ENCODE measurements around the gene KLHDC9.
"Not testable (repeated sequence)": the region's sequence is repeated elsewhere in the genome, so short reads cannot be mapped to it uniquely, and the experiment has no call there.

Gene KLHDC9, protein sequence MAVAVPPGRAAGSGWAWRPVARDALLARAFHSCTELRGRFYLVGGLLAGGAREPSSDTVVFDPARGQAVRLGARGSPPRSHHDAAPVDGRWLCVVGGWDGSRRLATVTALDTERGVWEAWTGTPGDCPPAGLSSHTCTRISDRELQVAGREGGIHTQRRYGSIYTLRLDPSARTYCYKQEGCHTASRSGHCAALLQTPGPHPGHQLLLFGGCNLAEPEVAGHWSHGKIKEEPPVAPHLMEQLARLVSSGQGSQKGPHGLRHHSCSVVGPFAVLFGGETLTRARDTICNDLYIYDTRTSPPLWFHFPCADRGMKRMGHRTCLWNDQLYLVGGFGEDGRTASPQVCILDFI

DNA sequence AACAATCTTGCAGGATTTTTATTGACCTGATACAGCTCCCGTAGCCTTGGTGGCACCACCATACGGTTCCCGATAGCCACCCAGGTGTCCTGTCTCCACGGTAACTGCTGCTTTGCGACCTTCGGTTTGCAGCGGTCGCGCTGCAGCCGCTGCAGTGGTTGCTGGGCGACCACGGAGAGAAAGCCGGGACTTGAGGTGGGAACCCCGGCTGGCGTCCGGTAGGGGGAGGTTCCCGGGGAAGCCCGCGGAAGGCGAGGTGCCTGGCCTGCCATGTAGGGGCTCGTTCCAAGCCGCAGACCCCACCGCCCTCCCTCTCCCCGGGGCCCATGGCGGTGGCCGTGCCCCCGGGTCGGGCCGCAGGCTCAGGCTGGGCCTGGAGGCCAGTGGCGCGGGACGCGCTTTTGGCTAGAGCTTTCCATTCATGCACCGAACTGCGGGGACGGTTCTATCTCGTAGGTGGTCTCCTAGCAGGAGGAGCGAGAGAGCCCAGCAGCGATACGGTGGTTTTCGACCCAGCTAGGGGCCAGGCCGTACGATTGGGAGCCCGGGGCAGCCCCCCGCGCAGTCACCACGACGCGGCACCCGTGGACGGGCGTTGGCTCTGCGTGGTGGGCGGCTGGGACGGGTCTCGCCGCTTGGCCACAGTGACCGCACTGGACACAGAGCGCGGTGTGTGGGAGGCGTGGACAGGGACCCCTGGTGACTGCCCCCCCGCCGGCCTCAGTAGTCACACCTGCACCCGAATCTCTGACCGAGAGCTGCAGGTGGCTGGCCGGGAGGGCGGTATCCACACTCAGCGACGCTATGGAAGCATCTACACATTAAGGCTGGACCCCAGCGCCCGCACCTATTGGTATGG, at the start of gene KLHDC9:
TSS of gene KLHDC9 (plus strand) at position 152 of the 859 bp plus-strand sequence. CDS start at position 327, 175 bp downstream.
- DNase-seq = peak; percentile 69

DNA sequence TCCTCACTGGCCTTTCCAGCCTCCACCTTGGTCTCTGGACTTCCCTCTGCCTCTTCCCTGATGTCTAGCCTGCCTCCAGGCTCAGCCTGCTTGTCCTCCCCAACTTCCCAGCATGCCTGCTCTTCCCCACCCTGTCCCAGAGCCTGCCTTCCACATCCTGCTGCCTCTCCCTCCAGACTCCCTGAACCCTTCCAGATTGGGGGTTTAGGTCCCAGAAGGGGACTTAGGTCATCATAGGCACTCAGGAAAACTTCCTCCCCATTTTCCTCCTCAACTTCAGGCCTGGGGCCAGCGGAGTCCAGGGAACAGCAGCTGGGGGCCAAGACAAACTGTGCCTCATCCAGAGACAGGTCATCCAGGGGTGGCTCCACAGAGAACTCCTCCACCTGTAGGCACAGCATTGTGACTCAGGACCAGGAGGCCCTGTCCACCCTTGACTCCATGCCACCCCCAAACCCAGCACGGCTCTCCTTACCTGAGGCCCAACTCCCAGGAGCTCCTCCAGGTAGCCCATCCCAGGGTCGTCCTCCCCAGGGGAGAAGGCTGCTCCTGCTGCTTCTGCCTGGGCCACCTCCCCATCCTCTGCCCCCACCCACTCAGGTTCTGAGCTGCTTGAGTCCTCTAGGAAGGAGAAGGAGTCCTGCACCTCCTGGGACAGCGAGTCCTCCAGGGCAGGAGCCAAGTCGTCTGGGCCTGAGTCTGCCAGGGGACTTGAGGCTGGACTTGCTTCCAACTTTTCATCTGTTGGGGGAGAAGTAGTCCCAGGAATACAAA, 49.0 kb upstream of the KLHDC9 start:
- DNase-seq = no peak

DNA sequence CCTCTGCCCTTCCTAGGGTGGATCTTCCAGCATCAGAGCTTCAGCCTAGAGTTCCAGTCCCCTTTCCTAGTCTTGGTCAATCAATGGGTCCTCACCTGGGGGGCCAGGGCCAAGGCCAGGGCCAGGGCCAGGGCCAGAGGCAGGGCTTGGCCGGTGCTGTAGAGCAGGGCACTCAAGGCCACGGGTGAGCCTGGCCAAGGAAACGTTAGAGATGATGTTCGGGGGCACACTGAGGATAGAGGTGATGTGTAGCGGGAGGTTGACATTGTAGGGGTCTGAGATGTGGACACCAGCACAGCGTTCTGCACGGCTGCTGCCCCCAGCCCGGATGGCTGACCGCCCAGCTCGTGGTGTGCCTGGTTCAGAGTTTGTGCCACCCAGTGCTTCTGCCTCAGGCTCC, 46.9 kb upstream of the KLHDC9 start:
- DNase-seq = no peak

DNA sequence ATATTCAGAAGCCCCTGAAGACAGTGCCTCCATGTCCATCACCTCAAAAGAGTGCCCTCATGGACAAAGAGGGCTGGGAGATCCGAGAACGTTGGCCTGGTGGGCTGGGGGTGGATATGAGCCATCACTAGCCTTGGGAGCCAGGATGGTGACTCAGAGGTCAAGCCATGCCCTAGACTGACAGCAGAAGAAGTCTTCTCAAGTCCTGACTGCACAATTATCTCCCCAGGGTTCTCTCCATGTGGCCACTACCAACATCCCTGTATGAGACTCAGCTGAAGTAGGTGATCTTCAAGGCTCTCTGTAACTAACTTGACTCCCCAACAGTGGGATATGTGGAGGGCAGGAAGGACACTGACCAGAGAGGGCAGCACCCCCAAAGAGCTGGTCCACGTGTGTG, 45.3 kb upstream of the KLHDC9 start:
- no peak for DNase-seq

DNA sequence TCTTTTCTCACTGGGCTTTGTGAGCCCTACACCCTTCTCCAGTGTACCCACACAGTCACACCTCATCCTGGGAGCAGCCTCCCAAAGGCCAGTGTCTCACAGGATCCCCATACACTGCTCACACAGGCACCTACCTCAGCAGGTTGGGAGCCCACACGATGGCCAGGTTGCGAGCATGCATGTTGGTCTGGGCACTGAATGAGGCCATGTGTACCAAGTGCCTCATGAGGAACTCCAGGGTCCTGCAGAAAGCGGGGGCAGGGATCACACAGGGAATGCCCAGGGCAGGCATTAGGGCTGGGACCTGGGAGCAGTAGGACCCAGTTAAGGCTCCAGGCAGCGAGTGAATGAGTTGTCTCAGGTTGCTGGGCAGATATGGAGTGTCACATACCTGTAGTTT, 43.9 kb upstream of the KLHDC9 start:
- no peak for DNase-seq

DNA sequence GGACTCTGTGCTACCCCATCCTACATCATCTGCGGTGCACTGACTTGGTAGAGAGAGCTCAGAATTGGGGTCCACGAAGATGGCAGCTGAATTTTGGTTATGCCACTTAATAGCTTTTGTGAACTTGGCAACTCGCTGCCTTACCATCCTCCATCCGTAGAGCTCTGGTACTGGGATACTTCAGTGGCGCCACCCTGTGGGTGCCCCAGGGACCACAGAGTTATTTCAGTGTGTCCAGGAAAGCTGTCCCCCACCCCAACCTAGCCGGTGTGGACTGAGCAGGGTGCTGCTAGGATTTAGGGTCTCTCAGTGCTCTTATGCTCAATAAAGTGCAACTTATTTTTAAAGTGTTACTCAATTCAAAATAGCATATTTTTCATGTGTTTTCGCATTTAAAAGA, 43.4 kb upstream of the KLHDC9 start:
- DNase-seq = no peak

DNA sequence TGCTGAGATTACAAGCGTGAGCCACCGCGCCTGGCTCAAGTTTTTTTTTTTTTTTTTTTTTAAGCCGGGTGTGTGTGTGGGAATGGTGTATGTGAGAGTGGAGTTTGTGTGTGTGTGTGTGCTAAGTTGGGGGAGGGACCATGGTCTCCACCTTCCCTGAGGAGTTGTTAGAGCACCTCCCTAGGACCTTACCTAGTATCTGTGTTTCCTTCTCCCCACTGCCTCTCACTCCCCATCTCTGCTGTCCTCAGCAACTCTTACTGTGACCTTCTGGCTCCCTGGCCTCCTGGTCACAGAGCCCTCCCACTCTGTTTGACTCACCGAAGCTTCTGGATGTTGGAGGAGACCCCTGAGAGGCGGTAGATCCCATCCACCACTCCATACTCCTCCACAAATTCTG, 38.9 kb upstream of the KLHDC9 start:
- no peak for DNase-seq

DNA sequence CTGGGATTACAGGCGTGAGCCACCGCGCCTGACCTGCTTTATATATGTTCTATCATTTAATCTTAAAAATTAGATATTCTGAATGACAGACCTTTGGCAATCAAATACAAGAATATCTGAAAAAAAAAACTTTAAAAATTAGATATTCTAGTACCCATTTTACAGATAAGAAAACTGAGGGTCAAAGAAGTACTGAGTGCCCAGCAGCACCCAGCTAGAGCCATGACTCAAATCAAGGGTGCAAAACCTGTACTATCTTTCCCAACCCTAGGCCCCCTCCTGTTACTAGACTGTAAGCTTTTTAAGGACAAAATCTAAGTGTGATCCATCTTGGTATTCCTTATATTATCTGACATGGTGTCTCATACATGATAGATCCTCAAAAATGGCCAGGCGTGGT, 36.7 kb upstream of the KLHDC9 start:
- DNase-seq = no peak

DNA sequence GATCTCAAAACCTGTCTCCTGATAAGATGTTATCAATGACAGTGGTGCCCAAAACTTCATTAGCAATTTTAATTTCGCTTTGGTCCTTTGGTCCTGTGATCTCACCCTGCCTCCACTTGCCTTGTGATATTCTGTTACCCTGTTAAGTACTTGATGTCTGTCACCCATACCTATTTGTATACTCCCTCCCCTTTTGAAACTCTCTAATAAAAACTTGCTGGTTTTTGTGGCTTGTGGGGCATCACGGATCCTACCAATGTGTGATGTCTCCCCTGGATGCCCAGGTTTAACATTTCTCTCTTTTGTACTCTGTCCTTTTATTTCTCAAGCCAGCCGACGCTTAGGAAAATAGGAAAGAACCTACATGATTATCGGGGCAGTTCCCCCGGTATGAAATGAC, 34.2 kb upstream of the KLHDC9 start:
- not testable (repeated sequence) for DNase-seq

DNA sequence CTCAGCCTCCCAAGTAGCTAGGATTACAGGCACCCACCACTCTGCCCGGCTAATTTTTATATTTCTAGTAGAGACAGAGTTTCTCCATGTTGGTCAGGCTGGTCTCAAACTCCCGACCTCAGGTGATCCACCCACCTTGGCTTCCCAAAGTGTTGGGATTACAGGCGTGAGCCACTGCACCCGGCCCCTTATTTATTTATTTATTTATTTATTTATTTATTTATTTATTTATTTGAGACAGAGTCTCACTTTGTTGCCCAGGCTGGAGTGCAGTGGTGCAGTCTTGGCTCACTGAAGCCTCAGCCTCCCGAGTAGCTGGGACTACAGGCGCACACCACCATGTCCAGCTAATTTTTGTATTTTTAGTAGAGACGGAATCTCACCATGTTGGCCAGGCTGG, 32.5 kb upstream of the KLHDC9 start:
- DNase-seq = not testable (repeated sequence)

DNA sequence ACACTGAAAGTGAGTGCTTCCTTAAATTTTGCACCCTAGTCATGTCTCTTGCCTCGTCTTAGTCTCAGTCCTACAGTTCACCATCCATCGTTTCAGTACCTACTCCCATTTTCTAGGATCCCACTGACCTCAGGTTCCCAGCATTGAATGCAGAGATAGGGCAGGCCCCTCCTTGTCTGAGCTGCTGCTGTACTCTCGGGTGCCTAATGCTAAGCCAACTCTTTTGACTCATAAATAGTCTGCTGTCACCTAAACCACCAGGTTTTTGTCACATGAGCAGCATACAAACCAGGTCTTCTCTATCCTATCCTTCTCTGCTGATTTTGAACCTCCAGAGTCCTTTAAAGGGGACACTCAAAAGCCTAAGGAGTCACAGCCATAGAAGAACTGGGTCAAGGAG, 31.5 kb upstream of the KLHDC9 start:
- DNase-seq = no peak

DNA sequence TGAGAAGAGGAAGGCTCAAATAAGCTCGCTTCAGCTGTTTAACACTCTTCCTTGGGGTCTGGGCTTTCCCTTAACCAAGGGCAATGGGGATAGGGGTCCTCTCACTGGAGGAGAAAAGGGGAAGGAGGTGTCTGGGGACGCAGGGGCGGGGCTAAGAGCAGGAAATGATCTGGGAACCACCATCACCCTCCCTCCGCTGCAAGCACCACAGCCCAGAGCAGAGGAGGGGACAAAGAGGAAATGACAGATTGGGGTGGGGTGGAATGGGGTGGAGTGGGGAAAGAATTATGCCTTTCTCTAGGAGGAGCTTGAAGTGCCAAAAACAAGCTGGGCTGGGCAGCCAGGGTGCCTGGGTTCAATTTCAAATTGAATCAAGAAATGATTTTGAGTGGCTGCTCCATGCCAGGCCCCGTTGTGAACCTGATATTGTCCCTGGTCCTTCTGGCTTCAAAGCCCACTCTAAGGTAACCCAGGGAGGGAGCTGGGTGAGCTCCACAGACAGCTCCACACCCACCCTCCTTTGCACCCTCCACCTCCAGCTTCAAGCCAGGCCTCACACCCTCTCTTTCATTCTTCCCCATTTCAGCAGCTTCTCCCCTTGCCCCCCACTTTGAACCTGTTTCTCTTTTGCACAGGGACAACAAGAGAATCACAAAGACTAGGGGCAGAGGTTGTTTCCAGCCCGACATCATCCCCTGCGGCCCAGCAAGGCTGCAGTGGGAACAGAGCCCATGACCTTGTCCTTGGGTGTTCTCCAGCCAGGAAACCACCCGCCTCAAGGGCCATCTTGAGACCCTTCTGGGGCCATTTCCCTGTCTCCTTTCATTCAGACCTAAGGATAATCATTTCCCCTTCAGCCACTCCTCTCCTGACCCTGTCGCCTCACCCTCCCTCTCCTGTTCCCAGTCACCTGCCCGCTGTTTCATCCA, 29.6 kb upstream of the KLHDC9 start:
- DNase-seq = no peak

DNA sequence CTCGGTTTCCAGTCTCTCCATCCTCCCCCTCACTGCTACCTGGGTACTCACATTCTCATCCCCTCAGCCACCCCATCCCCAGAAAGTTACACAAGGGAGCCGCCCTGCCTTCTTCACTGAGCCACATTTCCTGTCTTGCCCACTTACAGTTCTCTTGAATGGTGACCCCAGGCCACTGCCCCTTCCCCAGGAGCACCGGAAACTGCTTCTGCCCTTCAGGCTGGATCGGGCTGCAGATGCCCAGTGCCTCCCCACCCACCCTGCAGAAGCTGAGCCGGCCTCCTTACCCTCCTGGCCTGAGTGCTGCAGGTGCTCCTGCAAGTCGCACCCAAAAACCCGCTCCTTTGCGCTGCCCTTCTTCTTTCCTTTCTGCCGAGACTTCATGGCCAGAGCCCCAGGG, 28.9 kb upstream of the KLHDC9 start:
- DNase-seq = no peak

DNA sequence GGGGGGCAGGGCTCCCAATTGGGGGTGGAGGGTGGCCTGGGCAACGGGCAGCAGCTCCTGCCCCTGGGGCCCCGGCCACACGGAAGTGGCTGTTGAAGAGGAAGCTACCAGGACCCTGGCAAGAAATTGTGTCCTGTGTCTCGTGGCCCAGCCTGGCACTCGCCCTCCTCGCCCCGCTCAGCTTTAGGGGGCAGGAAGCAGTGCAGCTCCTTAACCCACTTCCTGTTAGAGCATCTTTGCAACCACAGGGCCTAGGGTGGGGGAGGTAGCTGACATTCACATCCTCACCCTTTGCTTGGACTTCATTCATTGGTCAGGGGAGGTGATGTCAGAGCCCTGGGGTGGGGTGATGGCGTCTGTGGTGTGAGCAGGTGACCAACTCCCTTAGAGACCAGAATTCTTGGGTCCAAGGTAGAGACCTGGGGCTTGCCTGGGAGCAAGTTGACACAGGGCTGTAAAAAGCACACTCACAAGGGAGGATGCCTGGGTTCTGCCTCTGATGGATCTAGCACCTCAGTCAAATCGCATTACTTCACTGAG, 28.4 kb upstream of the KLHDC9 start, which contains the start of gene ARHGAP30:
TSS of gene ARHGAP30 (minus strand) at position 161 of the 540 bp plus-strand sequence. CDS start 267 bp downstream, outside the sequence.
- no peak for DNase-seq

DNA sequence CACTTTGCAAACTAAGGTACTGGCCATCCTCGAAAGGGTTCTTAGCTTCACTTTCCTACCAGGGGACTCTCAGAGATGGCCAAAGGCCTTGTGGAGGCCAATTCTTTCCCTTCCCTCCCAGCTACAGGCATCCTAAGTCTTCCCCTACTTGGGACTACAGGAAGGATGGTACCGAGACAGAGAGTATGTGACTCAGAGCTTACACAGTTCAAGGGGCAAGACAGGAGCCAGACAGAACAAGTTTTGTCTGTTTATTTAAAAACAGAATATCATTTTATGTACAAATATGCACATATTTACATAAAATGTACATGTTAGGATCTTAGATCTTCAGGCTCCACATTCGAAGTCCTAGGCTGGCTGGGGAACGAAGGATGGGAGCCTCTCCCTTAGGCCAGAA, 27.4 kb upstream of the KLHDC9 start:
- DNase-seq = no peak

DNA sequence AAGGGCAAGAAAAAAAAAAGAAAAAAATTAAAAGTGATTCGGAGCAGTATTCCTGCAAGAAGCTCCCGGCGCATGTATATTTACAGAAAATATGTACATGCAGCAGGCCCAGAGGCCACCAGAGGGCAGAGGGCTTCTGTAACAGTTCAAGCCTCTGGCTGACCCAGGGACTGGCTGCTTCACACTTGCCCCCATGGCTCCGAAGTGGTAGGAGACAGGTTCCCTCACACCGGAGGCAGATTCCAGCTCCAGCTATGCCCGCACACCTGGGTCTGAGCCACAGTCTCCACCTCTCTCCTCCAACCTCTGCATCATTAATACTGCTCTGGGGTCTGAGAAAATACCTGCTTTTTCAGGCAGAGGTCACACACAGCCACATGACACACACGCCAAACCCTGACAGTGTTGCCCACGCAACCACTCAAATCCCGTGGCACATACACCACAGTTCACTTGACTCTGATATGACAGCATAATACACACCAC, 26.2 kb upstream of the KLHDC9 start:
- DNase-seq = no peak

DNA sequence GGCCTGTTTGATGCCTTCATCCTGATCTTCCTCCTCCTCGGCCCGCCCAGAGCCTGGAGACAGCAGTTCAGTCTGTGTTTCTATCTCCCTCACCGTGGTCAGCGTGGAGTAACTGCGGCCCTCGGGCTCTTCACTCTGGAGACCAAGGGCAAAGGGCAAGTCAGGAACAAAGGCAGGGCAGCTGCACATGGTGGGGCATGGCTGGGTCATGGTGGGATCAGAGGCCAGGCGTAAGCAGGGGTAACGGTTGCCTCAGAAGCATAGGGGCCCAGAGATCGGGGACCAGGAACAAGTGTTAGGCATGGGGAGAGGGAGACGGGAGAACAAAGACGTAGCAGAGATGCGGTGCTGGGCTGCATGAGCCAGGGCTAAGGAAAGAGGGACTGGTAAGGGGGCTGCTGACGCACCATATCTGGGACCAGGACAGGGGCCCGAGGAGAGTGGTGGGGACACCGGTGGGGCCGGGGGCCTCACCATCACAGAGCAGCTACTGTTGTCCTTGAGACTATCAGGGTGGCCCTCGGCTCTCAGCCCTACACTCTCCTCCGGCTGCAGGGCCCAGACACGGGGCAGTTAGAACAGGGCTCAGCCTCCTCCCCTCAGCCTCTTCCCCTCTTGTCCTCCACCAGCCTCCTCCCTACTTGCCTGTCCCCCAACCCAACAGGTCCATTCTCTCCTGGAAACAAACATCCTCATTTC, 25.3 kb upstream of the KLHDC9 start:
- DNase-seq = no peak

DNA sequence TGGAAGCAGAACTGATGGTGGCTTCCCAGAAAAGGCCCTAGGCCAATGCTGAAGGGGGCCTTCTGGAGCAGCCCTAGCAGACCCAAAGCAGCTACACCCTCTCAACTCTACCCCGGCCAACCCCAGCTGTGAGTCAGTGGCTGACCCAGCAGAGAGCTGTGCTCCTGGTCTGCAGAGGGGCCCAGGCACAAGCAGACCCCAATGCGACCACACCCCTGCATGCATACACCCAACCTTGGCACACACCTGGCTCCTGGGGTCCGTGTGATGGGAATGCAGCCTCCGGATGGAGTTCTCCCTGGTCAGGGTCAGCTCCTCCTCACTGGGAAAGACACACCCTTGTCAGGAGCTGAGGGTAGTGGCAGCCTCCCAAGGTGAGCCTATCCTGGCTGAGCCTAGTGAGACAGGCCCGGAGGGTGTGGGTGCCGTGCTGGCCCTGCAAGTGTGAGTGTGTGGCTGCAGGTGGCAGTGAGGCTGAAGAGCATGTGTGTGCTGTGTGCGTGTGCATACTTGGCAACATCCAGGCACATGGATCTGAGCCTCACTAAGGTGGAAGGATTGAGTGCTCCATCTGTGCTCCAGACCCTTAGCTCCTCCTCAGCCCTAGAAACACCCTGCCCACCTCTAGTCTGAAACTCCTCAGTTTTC, 24.6 kb upstream of the KLHDC9 start:
- no peak for DNase-seq

DNA sequence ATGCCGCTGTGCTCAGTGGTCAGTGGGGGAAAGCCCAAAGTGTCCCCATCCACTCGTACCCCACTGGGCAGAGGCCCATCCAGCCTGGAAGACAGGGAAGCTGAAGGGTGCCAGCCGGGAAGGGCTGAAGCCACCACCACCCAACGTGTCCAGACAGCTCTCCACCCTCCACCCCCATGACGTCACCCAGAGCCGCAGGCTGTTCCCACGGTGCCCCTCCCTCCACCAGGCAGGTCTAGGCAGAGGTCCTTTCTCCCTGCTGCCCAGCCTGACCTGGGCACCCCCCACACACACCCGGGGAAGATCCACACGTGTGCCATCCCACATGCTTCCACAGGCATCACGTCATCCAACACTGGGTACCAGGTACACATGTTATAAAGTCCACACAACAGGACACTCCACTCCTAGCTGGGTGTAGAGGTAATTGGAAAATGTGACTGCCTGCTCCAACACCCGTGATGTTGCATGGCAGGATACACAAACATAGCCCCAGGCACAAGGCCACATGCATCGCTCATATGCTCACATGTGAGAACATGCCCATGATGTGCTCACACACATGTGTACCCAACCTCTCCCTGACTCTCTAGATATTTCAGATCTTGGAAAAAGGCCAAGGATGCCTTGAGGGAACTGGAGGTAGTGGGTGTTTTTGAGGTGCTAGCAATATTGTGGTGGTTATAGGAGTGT, 23.3 kb upstream of the KLHDC9 start:
- no peak for DNase-seq

DNA sequence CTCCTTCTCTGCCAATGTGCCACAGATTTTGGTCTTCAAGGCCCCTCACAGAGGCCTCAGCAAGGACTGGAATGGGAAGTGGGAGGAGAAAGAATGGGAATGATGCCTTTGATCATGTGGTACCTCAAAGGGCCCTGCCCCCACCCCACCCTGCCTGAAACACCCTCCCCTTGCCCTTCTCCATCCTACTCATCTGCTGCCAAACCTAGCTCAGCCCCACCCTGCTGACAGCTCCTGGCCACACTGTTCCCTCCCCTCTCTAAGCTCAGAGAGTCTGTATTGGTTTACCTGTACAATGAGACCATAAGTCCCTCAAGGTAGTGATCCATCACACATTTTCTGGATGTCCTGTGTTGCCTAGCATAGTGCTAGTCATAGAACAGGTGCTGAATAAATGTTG, 21.8 kb upstream of the KLHDC9 start:
- DNase-seq = no peak
